Ectodermal cell (in vitro differentiated cells): ENCODE data around the gene ARFGAP3.

ENCODE experiments used
- H3K27ac ChIP-seq: 2 replicates; pipeline ENCODE4 v1.7.0; 2013; ENCODE audit warnings: mild to moderate bottlenecking, low read depth, low read length; ENCODE audit not compliant: insufficient read depth, poor library complexity, severe bottlenecking
- H3K27me3 ChIP-seq: 2 replicates; pipeline ENCODE4 v1.7.0; 2013; ENCODE audit warnings: mild to moderate bottlenecking, low read length; ENCODE audit not compliant: insufficient read depth, control insufficient read depth, poor library complexity, severe bottlenecking
- H3K36me3 ChIP-seq: one replicate; pipeline ENCODE4 v1.7.0; 2013; ENCODE audit warnings: low read length; ENCODE audit not compliant: control insufficient read depth, insufficient read depth
- H3K4me1 ChIP-seq: one replicate; pipeline ENCODE4 v1.7.0; 2013; ENCODE audit warnings: low read length; ENCODE audit not compliant: control insufficient read depth, insufficient read depth
- H3K4me3 ChIP-seq: 2 replicates; pipeline ENCODE4 v1.7.0; 2013; ENCODE audit warnings: low read depth, low read length, control low read depth; ENCODE audit not compliant: insufficient read depth
- H3K9me3 ChIP-seq: 2 replicates; pipeline ENCODE4 v1.7.0; 2013; ENCODE audit warnings: mild to moderate bottlenecking, low read length, moderate library complexity; ENCODE audit not compliant: control insufficient read depth
- WGBS, 2 experiments: methylation state at CpG; one replicate each; pipeline ENCODE4 v1.1.7; 2013; ENCODE audit warnings: missing lambda C conversion rate in 2 of 2; 5-methylcytosine and 5-hydroxymethylcytosine counted together

Gene ARFGAP3

DNA sequence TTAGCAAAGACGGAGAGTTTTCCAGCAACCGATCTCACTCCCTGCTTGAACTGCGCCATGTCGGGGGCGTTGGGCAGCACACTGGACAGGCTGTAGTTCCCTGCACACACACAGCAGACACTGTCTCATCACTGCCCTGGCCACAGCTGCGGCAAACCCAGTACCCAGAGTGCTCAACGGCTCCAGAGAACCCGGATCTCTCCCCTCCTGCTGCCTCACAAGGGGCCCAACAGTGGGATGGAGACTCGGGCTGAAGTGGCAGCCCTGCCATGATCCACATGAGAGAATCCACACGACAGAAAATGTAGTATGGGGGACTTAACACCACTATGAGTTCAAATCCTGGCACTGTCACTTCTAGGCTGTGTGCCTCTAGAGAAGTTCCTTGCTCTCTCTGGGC lies 58.0 kb downstream of the ARFGAP3 start:
- WGBS, 2 experiments: 95% methylated on average over 10 of the region's 10 CpGs
- H3K27ac ChIP-seq: no peak overlapping the region
- H3K9me3 ChIP-seq: no peaks in the 10 kb centered on the region
- no peak overlapping the region for H3K4me3 ChIP-seq
- no peaks in the 10 kb centered on the region for H3K36me3 ChIP-seq
- no peaks in the 10 kb centered on the region for H3K4me1 ChIP-seq
- H3K27me3 ChIP-seq: no peaks in the 10 kb centered on the region

DNA sequence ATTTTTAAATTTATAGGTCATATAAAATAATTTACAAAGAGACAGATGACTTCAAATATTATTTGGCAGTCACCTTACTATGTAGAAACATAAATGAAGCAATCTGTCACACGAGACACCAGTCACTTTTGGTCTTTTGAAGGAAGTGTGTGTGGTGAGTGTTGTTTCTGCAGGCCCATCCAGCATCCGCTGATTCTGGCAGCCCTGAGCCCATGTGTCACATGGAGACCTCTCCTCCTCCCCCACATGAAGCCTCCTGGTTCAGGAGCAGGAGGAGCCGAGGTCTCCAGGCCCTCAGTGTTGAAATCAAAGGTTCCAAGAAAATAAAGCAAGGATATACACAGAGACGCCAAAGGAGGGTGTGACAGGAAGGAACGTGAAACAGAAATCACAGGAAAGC lies 60.1 kb downstream of the ARFGAP3 start:
- H3K36me3 ChIP-seq: no peaks in the 10 kb centered on the region
- H3K4me1 ChIP-seq: no peaks in the 10 kb centered on the region
- no peaks in the 10 kb centered on the region for H3K9me3 ChIP-seq
- H3K4me3 ChIP-seq: no peak overlapping the region
- 92% methylated on average over 5 of the region's 5 CpGs for WGBS, 2 experiments
- no peaks in the 10 kb centered on the region for H3K27me3 ChIP-seq
- no peak overlapping the region for H3K27ac ChIP-seq

DNA sequence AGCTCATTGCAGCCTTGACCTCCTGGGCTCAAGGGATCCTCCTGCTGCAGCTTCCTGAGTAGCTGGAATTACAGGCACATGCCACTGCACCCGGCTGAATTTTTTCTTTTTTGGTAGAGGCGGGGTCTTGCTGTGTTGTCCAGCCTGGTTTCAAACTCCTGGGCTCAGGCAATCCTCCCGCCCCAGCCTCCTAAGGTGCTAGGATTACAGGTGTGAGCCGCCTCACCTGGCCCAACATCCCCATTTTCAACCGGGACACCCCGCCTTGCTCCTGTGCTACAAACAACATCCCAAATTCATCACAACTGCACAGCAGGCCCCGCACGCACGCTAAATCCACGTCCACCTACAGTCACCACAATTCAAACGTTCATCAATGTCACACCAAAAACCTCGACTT lies 61.0 kb downstream of the ARFGAP3 start:
- H3K27ac ChIP-seq: no peak overlapping the region
- 93% methylated on average over 12 of the region's 12 CpGs for WGBS, 2 experiments
- no peaks in the 10 kb centered on the region for H3K9me3 ChIP-seq
- H3K36me3 ChIP-seq: no peaks in the 10 kb centered on the region
- no peaks in the 10 kb centered on the region for H3K4me1 ChIP-seq
- no peaks in the 10 kb centered on the region for H3K27me3 ChIP-seq
- no peak overlapping the region for H3K4me3 ChIP-seq

DNA sequence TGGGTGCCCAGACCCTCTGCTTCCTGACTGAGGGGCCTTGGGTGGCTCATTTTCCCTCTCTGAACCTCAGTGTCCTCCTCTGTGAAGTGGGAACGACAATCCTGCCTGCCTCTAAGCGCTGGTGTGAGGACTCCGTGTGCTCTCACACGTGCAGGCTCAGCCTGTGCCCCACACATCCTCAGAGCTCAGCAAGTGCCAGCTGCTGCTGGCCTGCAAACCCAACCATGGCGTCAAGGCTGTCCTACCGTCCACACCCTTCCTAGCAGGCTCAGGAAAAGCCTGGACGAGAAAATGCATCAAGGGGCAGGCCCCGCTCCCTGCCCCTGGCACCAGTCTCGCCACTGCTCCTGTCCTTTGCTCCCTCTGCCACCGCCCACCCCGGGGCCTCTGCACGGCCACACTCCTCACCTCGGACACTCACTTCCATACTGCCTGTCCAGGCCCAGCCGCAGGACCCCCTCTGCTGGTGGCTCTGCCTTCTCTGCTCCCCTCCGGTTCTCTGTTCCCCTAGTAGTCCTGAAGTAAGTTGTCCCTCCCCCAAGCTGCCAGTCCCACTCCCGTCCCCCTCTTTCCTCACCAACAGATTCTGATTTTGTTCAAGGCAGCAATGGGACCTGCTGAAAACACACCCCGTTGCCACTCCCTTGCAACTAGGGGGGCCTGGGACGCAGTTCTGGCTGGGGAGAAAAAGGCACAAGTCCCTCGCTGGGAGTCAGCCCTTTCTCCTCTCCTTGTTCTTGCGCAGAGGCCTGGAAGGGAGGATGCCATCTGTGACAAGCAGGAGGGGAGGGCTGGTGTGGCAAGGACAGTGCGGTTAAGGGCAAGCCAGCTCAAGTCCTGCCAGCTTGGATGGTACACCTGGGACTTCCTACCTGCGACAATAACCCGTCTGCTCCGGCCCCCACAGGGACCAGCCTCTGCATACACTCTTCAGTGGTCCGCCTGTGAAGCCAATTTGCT lies 62.2 kb downstream of the ARFGAP3 start:
- 82% methylated on average over 25 of the region's 25 CpGs for WGBS, 2 experiments
- no peaks in the 10 kb centered on the region for H3K36me3 ChIP-seq

DNA sequence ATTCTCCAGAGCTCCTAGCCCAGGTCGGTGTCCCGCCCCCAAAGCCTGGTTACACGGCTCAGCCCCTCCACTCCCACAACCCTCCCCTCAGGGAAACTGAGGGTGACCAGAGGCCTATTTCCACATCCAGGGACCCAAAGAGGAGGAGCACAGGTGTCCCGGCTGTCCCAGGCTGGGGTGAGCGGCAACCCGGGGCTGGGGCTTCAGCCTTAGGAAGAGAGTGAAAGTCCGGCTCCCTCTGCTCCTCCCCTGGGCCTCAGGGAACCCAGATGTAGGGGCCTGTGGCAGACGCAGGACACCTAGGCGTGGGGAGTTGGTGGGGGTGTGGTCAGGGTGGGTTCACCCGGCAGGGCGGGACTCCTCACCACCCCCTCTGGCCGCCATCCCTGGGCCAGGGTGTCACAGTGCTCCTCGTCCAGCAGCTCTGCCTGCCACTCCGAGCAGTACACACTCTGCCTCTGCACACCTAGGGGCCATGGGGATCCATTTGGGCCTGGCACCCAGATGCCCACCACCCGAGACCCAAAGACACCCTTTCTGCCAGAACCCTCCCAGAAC lies 63.1 kb downstream of the ARFGAP3 start:
- no peaks in the 10 kb centered on the region for H3K4me1 ChIP-seq
- 89 to 90% methylated on average over 15 of the region's 15 CpGs for WGBS, 2 experiments
- no peaks in the 10 kb centered on the region for H3K9me3 ChIP-seq
- H3K36me3 ChIP-seq: no peaks in the 10 kb centered on the region
- no peaks in the 10 kb centered on the region for H3K27me3 ChIP-seq
- no peak overlapping the region for H3K27ac ChIP-seq
- no peak overlapping the region for H3K4me3 ChIP-seq

More for the DNA sequence above, 62.2 kb downstream of the ARFGAP3 start:
- Histone ChIP-seq H3K9me3 (no peaks in the 10 kb centered on the region), H3K4me1 (no peaks in the 10 kb centered on the region), H3K27me3 (no peaks in the 10 kb centered on the region), H3K4me3 (no peak overlapping the region), H3K27ac (no peak overlapping the region)

DNA sequence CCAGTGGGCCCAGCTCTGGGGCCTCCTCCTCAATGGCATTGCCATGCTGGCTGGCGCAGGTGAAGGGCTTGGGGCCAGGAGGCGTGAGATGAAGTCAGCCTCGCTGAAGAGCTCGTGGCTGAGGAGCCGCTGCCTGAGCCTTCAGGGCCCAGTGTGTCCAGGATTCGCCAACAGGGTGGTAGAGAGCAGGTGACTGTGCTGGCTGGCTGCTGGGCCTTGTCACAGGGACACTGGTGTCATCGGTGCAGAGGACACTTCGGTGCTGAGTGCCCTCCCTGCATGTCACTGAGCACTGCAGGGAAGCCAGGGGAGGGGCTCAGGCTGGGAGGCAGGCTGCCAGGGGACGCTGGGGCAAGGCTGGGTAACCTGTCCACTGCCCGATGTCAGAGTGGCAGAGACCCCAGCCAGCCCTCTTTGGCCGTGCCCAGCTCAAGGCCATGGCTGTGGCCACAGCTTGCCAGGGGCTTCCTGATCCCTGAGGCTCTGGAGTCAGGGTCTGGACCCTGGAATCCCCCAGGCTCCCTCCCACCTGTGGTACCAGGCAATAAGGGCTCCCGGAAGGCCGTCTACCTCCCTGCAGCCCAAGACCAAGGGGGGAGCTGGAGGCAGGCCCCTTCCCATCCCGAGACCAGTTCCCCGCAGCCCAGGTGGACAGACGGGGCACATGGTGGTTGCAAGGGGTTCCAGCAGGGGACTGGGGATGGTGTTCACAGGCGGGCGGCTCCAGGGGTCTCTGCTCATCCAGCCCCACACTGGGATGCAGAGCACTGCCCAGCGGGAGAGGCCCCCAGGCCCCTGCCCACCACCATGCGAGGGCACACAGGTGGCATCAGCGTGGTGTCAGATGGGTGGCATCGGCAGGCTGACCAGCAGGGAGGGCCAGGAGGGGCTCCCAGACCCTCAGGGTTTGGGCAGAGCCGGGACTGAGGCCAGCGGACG lies 63.9 kb downstream of the ARFGAP3 start:
- Histone ChIP-seq H3K4me1 (no peaks in the 10 kb centered on the region), H3K9me3 (no peaks in the 10 kb centered on the region), H3K36me3 (no peaks in the 10 kb centered on the region), H3K27me3 (no peaks in the 10 kb centered on the region), H3K4me3 (no peak overlapping the region), H3K27ac (no peak overlapping the region)
- 91 to 92% methylated on average over 25 of the region's 25 CpGs for WGBS, 2 experiments

DNA sequence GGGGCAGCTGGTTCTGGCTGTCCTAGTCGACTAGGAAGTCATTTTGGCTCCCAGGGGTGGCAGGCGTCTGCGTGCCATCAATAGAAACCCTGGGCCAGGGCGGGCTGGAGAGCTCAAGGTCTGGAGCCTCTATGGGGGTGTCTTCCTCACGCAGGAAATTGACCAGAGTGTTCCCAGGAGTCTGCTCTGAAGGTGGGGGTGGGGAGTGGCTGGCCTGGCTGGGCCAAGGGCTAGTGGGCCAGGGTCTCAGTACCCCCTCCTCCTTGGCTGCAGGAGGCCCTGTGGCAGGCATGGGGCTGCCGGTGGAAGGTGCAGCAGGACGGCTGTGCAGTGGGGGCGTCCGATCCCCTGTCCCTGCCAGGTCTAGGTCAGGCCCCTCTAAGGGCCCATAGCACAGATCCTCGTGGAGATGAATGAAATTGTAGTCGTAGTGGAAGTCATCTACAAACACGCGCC lies 64.6 kb downstream of the ARFGAP3 start:
- no peaks in the 10 kb centered on the region for H3K9me3 ChIP-seq
- H3K4me1 ChIP-seq: peaks cover 4% of the 10 kb centered on the region
- 95 to 96% methylated on average over 13 of the region's 13 CpGs for WGBS, 2 experiments
- H3K4me3 ChIP-seq: no peak overlapping the region
- H3K27ac ChIP-seq: no peak overlapping the region
- H3K36me3 ChIP-seq: no peaks in the 10 kb centered on the region
- H3K27me3 ChIP-seq: no peaks in the 10 kb centered on the region

DNA sequence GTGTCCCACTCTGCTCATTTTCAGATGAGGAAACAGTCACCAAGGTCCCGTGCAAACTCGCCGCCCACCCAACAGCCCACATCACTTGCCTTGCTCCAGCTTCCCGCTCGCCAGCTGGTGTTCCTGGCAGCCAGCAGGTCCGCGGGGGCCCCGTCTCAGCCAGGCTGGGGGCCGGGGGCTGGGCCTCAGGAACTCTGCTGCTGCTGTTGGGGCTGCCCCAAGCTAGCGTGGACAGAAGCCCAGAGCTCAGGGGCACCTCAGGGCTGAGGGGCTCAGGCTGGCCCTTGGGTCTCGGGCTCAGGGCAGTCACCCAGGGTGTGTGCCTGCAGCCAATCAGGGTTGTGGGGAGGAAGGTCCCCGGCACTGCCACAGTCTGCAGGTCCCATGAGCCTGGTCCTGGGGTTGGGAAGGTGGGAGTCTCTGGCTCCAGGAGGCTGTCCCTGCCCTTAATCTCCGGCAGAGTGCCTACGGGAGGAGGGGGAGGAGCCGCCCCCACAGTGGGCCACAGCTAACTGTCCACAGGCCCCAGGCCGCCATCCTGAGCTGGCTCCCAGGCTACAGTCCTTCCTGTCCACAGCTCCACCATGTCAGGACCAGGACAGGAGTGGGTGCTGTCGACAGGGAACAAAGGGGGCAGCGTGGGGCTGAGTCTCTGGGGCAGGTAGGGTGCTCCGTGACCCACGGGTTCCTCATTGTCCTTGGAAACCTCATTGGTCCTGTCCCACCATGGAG lies 65.2 kb downstream of the ARFGAP3 start:
- Histone ChIP-seq H3K36me3 (no peaks in the 10 kb centered on the region), H3K4me3 (no peak overlapping the region), H3K27ac (no peak overlapping the region), H3K27me3 (no peaks in the 10 kb centered on the region), H3K4me1 (peaks cover 5% of the 10 kb centered on the region), H3K9me3 (no peaks in the 10 kb centered on the region)
- whole genome bisulfite sequencing, 2 experiments: 87 to 91% methylated on average over 20 of the region's 20 CpGs

DNA sequence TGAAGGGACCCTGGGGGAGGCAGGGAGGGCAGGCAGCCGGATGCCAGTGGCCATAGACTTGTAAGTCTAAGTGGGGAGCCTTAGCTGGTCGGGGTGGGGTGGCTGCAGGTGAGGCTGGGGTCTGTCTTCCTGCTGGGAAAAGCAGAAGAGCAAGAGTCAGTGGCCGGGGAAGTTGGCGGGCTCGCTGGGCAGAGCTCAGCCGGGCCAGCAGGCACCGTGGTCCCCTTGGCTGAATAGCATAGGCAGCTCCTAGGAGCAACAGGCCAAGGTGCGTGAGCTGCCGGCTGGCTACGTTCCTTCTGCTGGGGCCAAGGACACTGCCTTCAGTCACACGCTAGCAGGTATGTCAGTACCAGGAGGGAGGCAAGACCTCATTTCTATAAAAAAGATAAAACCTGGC lies 68.6 kb downstream of the ARFGAP3 start:
- H3K4me1 ChIP-seq: peaks cover 5% of the 10 kb centered on the region
- WGBS, 2 experiments: 88 to 90% methylated on average over 11 of the region's 11 CpGs
- H3K4me3 ChIP-seq: no peak overlapping the region
- no peaks in the 10 kb centered on the region for H3K9me3 ChIP-seq
- H3K27ac ChIP-seq: no peak overlapping the region
- H3K36me3 ChIP-seq: no peaks in the 10 kb centered on the region
- no peaks in the 10 kb centered on the region for H3K27me3 ChIP-seq
